Measurements from ENCODE around the gene SLC22A14.

DNA sequence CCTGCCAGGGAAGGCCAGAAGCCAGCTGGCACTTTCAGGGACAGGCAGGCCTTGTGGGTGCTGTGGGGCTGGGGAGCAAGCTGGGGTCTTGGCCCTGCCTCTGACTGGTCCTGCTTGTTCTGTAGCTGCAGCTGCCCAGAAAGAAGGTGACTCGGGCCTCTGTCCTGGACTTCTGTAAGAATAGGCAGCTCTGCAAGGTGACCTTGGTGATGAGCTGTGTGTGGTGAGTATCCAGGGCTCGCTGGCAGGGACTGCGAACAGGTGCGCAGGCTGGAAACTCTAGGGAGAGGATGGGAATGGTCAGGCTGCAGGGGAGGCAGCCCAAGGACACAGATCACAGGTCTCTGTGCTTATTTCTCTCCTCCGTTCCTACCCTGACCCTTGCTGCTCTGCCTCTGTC, 31.2 kb downstream of the SLC22A14 start:
- TF ChIP-seq, protein P1, sequence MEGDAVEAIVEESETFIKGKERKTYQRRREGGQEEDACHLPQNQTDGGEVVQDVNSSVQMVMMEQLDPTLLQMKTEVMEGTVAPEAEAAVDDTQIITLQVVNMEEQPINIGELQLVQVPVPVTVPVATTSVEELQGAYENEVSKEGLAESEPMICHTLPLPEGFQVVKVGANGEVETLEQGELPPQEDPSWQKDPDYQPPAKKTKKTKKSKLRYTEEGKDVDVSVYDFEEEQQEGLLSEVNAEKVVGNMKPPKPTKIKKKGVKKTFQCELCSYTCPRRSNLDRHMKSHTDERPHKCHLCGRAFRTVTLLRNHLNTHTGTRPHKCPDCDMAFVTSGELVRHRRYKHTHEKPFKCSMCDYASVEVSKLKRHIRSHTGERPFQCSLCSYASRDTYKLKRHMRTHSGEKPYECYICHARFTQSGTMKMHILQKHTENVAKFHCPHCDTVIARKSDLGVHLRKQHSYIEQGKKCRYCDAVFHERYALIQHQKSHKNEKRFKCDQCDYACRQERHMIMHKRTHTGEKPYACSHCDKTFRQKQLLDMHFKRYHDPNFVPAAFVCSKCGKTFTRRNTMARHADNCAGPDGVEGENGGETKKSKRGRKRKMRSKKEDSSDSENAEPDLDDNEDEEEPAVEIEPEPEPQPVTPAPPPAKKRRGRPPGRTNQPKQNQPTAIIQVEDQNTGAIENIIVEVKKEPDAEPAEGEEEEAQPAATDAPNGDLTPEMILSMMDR (IDR thresholded peaks at IDR 0.05), result no peak
- no peak for TF ChIP-seq POLR2A (IDR thresholded peaks at IDR 0.05)
